Measurements from ENCODE around the gene GSTA2. TPM values are rescaled to one million over a fixed set of nuclear protein-coding genes. Genes with fewer than 3 reads are reported as not detected.
"Not testable (repeated sequence)": the region's sequence is repeated elsewhere in the genome, so short reads cannot be mapped to it uniquely, and the experiment has no call there.

The GSTA2 gene
- total and polyA plus RNA-seq, 2 donors from 2014 or later, result 0.28 to 133 TPM

DNA sequence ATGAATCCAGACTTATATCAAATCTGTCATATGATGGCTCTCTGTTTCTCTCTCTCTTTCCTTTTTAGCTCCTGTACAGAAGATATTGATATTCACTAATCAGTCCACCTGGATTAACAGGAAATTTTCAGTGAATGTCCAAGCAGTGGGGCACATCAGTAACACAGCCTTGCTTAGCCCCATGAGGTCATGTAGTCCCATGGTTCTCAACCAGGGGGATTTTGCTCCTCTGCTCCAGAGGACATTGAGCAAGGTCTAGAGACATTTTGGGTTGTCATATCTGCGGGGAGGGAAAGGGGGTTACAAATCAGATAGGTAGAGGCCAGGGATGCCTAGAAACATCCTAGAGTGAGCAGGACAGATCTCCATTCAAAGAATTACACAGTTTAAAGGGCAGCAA lies 39.5 kb upstream of the GSTA2 start:
- DNase-seq (no peak), FAIRE-seq (no peak)
- peak overlapping the region; percentile 47 to 63 for H3K27ac ChIP-seq (ENCODE audit: low read depth in 2 of 2, low read length in 2 of 2)
- intact Hi-C loops (cut with DNase I), result no loop called here
- no peaks in the 10 kb centered on the region for H3K4me1 ChIP-seq (ENCODE audit: control insufficient read depth in 2 of 3, insufficient read depth in 2 of 3, low read depth in 1 of 3, low read length in 3 of 3)
- H3K9me3 ChIP-seq (ENCODE audit: control insufficient read depth in 2 of 3, insufficient read depth in 1 of 3, low read length in 3 of 3), result no peaks in the 10 kb centered on the region
- TF ChIP-seq, protein P1, sequence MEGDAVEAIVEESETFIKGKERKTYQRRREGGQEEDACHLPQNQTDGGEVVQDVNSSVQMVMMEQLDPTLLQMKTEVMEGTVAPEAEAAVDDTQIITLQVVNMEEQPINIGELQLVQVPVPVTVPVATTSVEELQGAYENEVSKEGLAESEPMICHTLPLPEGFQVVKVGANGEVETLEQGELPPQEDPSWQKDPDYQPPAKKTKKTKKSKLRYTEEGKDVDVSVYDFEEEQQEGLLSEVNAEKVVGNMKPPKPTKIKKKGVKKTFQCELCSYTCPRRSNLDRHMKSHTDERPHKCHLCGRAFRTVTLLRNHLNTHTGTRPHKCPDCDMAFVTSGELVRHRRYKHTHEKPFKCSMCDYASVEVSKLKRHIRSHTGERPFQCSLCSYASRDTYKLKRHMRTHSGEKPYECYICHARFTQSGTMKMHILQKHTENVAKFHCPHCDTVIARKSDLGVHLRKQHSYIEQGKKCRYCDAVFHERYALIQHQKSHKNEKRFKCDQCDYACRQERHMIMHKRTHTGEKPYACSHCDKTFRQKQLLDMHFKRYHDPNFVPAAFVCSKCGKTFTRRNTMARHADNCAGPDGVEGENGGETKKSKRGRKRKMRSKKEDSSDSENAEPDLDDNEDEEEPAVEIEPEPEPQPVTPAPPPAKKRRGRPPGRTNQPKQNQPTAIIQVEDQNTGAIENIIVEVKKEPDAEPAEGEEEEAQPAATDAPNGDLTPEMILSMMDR (IDR thresholded peaks at IDR 0.05; ENCODE audit: borderline replicate concordance, extremely low read depth, insufficient read depth), result no peak
- H3K9ac ChIP-seq (ENCODE audit: low read length in 3 of 3), result peak overlapping the region in 1 of 3 donors; percentile 48
- H3K4me3 ChIP-seq (ENCODE audit: low read length in 3 of 3), result peak overlapping the region in 2 of 3 donors; percentile 67 to 80
- no peaks in the 10 kb centered on the region for H3K36me3 ChIP-seq (ENCODE audit: control insufficient read depth in 2 of 3, insufficient read depth in 3 of 3, low read length in 3 of 3)
- no peaks in the 10 kb centered on the region for H3K27me3 ChIP-seq (ENCODE audit: control insufficient read depth, insufficient read depth, low read length)

GRCh38 chr6:52801188-52801841 lies 38.0 kb upstream of the GSTA2 start:
- H3K4me3 ChIP-seq (ENCODE audit: low read length in 3 of 3), result peak overlapping the region in 2 of 3 donors; percentile 36 to 67
- TF ChIP-seq, protein P1 (IDR thresholded peaks at IDR 0.05; ENCODE audit: borderline replicate concordance, extremely low read depth, insufficient read depth), result no peak
- no peaks in the 10 kb centered on the region for H3K4me1 ChIP-seq (ENCODE audit: control insufficient read depth in 2 of 3, insufficient read depth in 2 of 3, low read depth in 1 of 3, low read length in 3 of 3)
- no peak for FAIRE-seq
- H3K9me3 ChIP-seq (ENCODE audit: control insufficient read depth in 2 of 3, insufficient read depth in 1 of 3, low read length in 3 of 3), result no peaks in the 10 kb centered on the region
- no peak overlapping the region for H3K27ac ChIP-seq (ENCODE audit: low read depth in 2 of 2, low read length in 2 of 2)
- H3K27me3 ChIP-seq (ENCODE audit: control insufficient read depth, insufficient read depth, low read length), result no peaks in the 10 kb centered on the region
- no peak for DNase-seq
- no peak overlapping the region for H3K9ac ChIP-seq (ENCODE audit: low read length in 3 of 3)
- no peaks in the 10 kb centered on the region for H3K36me3 ChIP-seq (ENCODE audit: control insufficient read depth in 2 of 3, insufficient read depth in 3 of 3, low read length in 3 of 3)
- intact Hi-C loops (cut with DNase I), result no loop called here

GRCh38 chr6:52799272-52799671 lies 36.0 kb upstream of the GSTA2 start:
- H3K36me3 ChIP-seq (ENCODE audit: control insufficient read depth in 2 of 3, insufficient read depth in 3 of 3, low read length in 3 of 3); H3K9ac ChIP-seq (ENCODE audit: low read length in 3 of 3); intact Hi-C loops (cut with DNase I); FAIRE-seq; H3K27ac ChIP-seq (ENCODE audit: low read depth in 2 of 2, low read length in 2 of 2); H3K4me1 ChIP-seq (ENCODE audit: control insufficient read depth in 2 of 3, insufficient read depth in 2 of 3, low read depth in 1 of 3, low read length in 3 of 3); DNase-seq; H3K9me3 ChIP-seq (ENCODE audit: control insufficient read depth in 2 of 3, insufficient read depth in 1 of 3, low read length in 3 of 3); H3K27me3 ChIP-seq (ENCODE audit: control insufficient read depth, insufficient read depth, low read length): not testable (repeated sequence)
- H3K4me3 ChIP-seq (ENCODE audit: low read length in 3 of 3), result peak overlapping the region in 1 of 3 donors; percentile 35

- FAIRE-seq; H3K9me3 ChIP-seq (ENCODE audit: control insufficient read depth in 2 of 3, insufficient read depth in 1 of 3, low read length in 3 of 3); H3K27ac ChIP-seq (ENCODE audit: low read depth in 2 of 2, low read length in 2 of 2); H3K4me1 ChIP-seq (ENCODE audit: control insufficient read depth in 2 of 3, insufficient read depth in 2 of 3, low read depth in 1 of 3, low read length in 3 of 3); H3K27me3 ChIP-seq (ENCODE audit: control insufficient read depth, insufficient read depth, low read length); DNase-seq; H3K9ac ChIP-seq (ENCODE audit: low read length in 3 of 3); H3K4me3 ChIP-seq (ENCODE audit: low read length in 3 of 3); intact Hi-C loops (cut with DNase I): not testable (repeated sequence)
- H3K36me3 ChIP-seq (ENCODE audit: control insufficient read depth in 2 of 3, insufficient read depth in 3 of 3, low read length in 3 of 3), result peaks cover 0 to 15% (median 9%) of the 10 kb centered on the region in 3 donors
These were observed 31.1 kb upstream of the GSTA2 start for GRCh38 chr6:52794366-52794765.
